CD4-positive, alpha-beta T cell treated with Interleukin-17A for 1 hour (primary cell): ENCODE measurements around the gene PIK3CA.

Experiments
- DNase-seq: peaks from one replicate; pipeline ENCODE4 v3.0.0-alpha.2; 2020

The PIK3CA gene

DNA sequence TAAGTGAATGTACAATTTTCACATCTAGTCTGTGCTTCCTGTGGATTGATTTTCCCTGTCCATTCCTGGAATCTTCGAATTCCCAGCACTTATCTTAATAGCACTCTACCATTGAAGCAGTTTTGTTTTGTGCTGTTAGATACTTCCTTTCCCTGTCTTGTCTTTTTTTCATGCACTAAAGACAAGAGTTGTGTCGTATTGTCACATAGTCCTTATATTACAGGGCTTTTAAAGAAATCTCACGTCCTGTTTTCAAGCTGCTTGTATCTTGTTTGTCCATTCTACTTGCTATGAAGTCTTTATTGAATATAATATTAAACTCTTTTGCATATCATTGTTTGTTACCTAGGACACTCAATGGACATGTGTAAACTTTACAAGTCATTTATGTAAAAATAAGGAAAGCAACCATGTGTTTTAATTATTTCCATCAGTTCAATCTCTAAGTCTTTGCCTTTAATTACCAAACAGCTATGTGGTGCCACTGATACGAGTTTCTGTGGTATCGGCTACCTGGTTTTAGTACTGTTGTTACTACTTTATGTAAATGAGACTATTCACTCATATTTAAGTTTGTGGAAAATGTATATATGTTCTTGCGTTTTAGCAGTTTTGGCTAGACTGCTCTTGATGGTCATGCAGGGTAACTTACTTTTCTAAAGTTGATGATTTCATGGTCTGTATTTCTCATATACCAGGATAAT lies 10.3 kb downstream of the PIK3CA start:
- no peak for DNase-seq

DNA sequence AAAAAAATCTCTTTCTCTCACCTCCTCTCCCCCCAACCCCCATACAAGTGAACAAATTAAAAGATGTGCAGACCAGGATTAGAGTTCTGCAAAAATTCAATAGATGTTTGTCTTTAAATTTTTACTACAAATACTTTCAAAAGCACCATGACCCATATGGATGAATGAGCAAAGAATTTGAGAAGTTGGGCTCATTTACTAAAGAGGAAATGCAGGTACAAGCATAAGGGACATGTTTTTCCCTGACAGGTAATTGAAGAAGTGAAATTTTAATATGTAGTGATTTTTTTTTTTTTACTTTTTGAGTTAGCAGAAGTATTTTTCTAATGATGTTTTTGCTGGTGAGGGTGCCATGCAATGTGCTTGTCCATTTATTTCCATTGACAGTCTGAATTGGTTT lies 15.3 kb downstream of the PIK3CA start:
- DNase-seq: no peak

DNA sequence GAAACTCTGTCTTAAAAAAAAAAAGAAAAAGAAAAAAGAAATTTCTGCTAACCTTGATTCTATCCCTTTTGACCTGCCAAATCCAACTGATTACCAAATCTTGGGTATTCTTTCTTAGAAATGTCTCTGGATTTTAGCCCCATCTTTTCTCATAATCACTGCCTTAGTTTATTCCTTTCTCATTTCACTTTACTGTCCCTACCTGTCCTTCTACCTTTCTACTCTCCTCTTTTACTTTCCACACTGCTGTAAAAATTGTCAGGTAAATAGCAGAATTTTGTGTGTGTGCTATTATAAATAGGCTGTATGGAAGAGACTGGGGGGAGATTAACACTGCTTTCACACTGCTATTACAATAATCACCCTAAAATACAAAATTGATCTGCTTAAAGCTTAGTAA lies 16.7 kb downstream of the PIK3CA start:
- DNase-seq: no peak

DNA sequence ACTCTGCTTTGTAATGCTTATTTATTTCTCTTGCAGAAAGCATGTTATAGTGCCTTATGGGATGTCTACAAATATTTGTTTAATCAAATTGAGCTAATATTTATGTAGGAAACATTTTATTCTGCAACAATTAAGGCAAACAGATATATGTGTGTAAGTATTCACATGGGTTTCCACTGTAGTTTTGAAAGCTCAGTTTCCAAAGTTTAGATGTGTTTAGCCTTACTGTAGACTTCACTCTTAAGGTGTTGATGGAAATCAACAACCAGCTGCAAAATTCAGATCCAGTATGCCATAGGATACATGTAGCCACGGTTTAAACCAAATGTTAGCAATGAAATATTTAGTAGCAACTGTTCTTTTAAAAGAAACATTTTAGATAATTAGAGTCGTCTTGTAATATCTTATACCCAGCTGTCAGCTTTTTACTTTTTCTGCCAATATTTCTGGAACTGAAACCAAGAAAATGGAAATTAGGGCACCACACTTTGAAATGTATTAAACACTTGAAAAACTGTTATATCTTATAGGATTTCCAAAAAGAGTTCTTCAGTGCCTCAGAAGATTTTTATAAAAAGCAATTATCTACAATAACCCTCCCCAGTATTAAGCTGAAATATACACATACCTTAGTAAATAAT lies 18.5 kb downstream of the PIK3CA start:
- no peak for DNase-seq

DNA sequence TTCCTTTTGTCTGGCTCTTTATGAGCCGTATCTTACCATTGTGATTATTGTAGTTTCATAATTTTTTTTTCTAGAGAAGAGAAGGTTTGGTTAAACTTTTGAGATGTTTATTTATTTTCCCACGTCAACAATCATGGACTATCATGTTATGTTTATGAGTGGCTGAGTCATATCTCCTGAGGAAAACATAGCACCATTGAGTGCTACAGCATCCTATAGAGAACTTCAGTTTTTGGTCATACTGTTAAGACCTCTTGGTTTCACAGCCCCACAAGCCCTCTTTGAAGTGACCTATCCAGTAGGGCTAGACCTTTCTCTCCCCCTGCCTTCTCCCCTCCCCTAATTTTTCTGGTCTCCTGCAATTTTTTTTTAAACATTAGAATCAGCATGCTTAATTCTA lies 20.8 kb downstream of the PIK3CA start:
- DNase-seq: no peak

DNA sequence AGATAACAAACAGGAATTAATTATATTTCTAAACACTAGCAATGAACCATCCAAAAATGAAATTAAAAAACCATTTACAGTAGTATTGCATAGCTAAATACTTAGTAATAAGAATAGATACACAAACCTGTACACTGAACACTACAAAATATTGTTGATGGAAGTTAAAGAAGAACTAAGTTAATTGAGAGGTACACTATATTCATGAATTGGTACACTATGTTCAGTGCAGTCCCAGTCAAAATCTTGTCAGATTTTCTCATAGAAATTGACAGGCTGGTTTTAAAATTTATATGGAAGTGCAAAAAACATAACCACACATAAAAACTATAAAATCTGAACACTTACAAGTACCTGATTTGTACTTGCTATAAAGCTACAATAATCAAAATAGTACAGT lies 24.4 kb downstream of the PIK3CA start:
- DNase-seq: no peak

DNA sequence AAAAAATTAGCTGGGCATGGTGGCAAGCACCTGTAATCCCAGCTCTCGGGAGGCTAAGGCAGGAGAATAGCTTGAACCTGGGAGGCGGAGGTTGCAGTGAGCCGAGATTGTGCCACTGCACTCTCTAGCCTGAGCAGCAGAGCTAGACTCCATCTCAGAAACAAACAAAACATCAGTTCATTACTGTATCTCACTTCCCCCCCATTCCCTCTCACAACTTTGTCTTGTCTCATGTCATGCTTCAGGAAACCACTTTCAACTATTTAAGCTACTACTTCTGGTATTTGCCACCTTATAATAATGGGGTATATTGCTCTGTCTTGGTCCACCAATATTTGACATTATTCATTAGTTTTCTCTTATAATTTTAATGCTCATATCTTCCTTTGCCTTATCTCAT lies 26.2 kb downstream of the PIK3CA start:
- no peak for DNase-seq

DNA sequence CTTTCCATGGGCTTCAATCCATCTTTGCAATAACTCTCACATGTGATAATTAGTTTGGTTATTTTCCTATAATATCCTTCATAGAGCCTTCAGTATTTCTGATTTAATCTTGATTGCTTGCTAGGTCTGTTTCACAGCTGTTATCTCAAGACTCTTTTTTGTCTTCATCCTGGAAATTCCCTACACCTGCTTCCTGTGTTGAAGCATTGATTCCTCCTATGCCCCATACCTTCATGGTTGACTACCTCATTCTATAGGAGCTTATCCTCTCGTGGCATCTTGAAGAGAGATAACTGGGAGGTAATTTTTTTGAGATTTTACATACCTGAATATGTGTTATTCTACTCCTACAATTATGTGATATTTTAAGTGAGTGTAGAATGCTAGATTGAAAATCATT lies 26.7 kb downstream of the PIK3CA start:
- no peak for DNase-seq

DNA sequence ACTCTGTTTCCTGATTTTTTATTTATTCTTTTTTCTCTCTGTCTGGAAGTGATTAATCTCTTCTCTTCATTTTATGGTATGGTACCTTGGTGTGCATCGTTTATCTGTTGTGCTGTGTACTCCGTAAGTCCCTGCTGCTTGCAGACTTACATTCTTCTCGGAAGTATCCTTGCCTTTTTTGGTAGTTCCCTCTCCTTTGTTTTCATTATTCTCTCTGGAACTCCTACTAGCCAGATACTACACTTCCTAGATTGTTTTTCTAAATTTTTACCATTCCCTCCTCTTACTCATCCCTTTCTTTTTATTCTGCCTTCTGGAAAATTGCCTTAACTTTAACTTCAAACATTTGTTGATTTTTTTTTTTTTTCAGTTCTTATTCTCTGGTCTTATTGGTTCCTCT lies 27.2 kb downstream of the PIK3CA start:
- DNase-seq: no peak

DNA sequence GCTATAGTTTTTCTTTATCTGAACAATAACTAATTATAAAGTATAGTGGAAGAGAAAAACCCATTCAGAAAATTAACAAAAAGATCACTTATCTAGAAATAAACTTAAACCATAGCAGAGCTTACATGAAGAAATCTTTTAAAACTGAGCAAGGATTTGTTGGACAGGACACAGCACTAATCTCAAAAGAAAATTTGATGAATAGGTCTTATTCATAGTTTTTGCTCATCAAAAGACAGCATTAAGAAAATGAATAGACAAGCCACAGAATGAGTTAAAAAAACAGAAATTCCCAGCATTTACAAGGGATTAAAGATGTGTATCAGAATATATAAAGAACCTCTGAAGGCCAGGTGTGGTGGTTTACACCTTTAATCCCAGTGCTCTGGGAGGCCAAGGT lies 29.5 kb downstream of the PIK3CA start:
- DNase-seq: no peak

DNA sequence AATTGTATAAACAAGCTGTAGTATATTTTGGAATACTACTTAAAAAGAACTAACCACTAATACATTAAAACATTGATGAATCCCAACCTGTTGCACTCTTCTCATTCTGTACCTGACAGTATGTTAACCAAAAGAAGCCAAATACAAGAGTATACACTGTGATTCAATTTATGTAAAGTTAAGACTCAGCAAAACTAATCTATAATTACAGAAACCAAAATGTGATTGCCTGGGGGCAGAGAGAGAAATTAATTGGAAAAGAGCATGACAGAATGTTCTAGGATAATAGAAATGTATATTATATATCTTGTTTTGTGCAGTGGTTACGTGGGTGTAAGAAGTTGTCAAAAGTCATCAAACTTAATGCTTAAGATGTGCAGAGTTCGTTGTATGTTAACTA lies 31.1 kb downstream of the PIK3CA start:
- no peak for DNase-seq

DNA sequence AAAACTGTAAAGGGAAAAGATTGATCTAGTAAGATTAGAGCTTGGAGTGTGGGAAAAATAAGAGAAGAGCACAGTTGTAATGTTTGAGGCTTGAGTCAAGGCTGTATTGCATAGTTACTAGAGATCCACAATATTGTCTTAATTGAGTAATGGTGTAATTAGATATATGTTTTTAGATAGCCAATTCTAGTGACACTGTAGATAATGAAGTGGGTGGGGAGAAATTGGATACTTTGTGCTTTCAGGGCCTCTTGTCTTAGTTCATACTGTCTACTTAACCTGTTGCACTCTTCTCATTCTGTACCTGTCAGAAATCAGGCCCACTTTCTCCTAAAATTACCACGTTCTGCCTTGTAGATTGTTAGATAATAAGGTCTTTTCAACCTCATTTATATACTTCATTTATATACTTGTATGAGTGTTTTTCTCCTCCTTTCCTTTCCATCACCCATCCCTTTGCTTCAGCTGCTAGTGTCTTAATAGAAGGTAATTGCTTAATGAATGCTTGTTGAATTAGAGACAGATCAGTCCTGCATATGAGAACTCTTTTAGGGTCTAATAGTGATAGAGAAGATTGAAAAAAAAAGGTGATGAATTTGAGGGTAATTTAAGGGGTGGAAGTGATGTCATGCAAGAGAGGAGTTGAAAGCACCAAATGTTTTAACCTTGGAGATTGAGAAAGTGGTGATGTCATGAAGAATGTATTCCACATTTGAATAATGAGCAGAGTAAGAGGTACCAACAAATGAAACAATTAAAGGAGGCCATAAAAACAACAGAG lies 32.0 kb downstream of the PIK3CA start:
- no peak for DNase-seq

DNA sequence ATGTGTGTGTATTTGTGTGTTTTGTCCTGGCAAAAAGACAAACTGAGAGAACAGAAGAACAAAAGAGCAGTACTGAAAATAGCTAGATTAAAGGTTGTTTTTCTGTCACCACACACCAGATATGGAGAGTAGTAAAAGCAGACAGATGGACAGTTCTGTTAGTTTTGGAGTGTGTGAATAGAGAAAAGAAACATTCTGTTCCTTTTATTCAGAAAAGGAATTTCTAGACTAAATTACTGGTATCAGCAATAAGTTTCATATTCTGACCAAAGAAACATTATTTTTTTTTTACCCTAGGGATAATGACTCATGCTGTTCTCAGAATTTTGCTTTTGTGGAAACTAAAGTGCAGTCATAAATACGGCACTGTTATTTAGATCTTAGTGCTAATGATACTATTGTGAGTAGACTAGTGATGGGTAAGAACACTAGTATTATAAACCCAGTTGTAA lies 32.9 kb downstream of the PIK3CA start:
- no peak for DNase-seq

DNA sequence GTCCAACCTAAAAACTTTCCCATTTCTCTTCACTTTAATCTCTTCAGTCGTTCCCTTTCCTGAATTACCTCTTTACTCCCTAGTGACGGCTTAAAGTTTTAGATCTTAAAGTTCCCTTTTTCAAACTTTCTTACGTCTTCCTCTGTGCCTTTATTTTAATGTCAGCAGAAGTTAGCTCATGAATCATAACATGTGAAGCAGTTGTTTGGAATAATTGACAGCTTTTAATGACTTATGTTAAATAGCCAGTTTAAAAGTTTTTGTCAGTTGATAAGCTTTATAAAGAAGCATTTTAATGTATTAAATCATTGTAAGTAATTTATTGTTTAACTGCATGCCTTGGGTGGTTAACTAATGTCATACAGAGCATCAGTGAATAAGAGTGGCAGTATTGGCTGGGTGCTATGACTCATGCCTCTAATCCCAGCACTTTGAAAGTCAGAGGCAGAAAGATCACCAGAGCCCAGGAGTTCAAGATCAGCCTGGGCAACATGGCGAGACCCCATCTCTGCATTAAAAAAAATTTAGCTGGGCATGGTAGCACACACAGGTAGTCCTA lies 33.9 kb downstream of the PIK3CA start:
- no peak for DNase-seq

DNA sequence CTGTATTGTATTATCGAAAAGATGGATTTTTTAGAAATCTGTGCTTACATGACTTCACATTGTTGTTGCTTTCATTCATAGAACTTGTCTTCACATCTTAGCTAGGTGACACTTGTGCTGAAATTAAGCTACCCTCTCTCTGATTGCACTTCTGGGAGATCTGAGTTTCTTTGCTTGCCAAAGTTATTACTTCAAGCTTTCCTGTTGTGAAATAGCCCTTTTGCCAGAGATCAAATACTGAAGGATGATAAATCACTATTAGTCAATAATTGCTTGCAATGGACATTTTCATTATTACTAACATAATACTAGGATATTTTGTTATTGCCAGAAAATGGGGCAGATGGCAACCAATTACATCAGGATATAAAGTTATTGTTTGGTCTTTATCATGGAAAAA lies 34.7 kb downstream of the PIK3CA start:
- no peak for DNase-seq

DNA sequence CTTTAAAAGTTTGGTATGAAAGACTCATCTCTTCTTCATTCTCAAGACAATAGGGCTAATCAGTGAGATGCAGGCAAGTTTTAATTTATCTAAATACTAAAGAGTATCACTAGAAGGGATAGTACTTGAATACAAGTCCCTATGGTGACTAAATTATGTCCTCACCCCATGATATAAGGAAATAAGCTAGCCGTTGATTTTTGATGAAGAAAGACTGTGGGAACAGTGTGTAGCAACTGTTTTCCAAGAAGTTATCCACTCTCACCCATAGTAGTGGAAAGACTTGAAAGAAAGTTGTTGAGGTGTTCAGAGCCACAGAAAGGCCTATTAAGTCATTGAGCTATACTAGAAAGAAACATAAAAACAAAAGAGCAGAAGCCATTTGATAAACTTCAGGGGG lies 36.7 kb downstream of the PIK3CA start:
- DNase-seq: no peak

DNA sequence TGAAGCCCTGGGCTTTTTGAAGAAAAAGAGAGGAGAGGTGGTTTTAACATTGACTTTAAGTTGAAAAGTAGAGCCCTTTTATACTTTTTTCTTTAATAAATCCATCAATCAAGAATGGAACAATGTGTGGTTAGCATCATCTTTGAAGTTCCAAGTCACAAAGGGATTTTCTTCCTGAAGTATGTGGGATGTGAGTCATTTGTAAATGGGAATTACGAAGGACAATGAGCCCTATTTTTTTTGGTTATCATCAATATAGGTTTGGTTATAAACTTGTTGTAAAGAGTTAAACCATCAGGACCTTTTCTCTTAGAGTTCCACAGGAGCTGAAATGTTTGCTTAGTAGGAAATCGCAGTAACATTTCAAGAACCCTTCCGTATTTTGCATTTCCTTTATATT lies 38.3 kb downstream of the PIK3CA start:
- no peak for DNase-seq

DNA sequence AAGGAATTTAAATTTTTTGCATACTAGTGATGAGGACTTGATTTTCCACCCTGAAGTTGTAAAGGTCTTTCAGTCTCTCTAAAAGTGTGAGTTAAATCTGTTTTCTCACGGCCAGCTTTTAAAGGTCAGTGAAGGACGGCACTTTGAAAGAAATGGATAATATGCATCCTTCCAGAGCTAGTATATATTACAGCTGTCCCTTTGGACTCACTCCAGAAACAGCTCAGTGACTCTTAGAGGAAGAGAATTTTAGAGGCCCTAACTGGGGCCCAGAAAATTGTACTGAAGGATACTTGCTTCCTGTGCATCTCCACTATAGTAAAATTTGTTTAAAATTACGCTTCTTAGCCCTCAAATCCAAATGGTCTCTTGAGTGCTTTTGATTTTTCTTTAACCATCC lies 41.6 kb downstream of the PIK3CA start:
- DNase-seq: no peak

DNA sequence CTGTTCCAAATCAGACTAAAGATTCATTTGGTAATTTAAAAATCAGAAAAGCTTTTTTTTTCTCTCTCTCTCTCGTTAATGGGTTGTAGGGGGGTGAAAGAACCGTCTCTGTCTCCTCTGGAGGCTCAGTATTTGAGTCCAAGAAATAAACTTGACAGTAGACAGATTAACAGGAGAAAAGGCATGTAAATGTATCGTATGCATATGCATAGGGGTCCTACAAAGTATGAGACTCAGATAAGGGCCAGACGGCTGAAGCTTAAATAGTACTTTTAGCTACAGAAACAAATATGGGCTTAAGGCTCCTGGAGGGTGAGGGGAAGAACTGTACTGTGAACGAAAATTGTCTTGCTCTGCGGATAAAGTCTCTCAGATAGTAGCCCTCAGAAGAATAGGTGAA lies 42.4 kb downstream of the PIK3CA start:
- no peak for DNase-seq

DNA sequence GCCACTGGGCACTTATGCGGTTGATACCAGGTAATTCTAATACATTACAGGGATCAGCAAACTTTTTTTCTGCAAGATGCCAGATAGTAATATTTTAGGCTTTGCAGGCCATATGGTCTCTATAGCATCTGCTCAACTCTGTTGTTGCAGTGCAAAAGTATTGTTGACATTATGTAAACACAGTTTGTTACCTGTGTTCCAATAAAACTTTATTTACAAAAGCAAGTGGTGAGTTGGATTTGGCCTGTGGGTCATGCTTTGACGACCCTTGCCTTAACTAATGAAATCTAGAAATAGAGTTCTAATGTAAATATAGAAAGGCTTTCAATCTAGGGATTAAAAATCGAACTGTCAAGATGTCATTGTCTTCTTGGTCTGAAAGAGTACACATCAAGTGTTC lies 44.4 kb downstream of the PIK3CA start:
- no peak for DNase-seq

DNA sequence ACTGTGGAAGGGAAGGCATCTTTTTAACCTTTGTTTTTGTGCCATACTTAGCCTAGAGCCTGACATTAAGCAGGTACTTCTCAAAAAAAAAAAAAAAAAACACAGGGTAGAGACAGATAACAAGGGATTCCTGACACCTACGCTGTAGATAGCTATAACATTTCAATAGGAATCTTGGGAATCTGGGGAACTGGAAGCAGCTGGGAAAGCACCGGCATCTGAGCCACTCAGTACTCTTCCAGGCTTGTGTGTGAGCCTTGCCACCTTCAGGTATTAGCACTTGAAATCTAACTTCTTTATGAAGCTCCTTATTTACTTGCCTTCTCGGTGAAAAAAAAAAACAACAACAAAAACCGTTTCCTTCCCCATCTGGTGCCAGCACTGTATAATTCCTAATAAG lies 46.8 kb downstream of the PIK3CA start:
- no peak for DNase-seq

DNA sequence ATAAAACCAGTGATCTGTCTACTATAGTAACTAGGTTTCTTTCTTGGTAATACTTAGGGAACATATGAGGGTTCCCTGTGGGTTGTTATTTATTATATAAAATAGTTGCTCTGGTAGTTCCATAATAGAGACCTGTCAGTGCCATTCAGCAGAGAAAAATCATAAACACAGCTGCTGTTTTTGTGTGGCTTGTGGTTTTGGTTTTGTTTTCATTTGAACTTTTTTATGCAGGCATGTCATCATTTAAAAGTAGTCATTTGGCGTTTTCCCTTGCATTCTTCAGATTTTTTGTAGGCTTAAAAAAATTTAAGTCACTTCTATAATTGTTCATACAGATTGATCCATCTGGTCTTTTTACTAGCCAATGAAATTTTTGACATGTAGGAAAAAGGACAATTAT lies 47.9 kb downstream of the PIK3CA start:
- DNase-seq: peak; percentile 60

DNA sequence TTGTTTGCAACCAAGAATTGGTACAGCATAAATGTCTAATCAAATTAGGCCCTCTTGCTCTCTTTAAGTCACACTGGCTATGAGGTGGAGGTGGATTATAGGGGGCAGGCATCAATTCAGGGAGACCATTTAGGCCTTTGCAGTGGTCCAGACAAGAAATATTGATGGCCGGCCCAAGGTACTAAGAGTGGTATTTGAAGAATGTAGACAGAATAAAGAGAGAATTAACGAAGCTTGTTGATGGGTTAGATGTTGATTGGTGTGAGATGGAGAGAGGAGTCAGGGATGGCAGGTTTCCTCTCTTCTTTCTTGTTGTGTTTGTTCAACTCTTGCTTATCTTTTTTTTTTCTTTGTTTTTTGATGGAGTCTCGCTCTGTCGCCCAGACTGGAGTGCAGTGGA lies 48.5 kb downstream of the PIK3CA start:
- no peak for DNase-seq

DNA sequence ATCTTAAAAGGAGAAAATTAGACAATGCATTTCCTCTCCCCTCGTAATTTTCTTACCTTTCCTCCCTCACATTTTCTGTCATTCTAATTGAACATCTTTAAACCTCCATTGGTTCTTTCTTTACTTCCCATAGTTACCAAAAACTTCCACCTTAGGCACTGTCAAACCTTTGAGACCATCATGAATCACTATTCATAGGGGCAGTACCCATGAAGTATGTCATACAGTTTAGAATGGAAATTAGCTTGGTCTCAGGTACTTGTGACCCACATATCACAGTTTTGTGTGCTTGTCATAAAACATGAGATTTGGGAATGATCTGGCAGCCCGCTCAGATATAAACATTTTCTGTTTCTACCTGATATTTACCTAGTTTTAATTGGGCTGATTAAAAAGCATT lies 52.6 kb downstream of the PIK3CA start:
- DNase-seq: no peak
